ENCODE data around the gene MYO5B. TPM values are rescaled to one million over a fixed set of nuclear protein-coding genes. Genes with fewer than 3 reads are reported as not detected.

MYO5B gene
- total and polyA plus RNA-seq, 9 of the 15 experiments (the other 6 are each of a cell fraction or from before 2014, with no cell fraction given): 0.07 to 0.42 (median 0.28) TPM

- TF ChIP-seq SAP30 (IDR thresholded peaks at IDR 0.05; ENCODE audit: borderline replicate concordance, insufficient read depth, low read depth, low read length, poor library complexity, severe bottlenecking) (no peak), SAFB (IDR thresholded peaks at IDR 0.05; ENCODE audit: borderline replicate concordance, low read depth, low read length) (no peak), TARDBP (IDR thresholded peaks at IDR 0.05) (no peak), RCOR1 (IDR thresholded peaks at IDR 0.05; ENCODE audit: borderline replicate concordance in 1 of 2, low read depth in 2 of 2, low read length in 2 of 2) (no peak), GATAD2B (IDR thresholded peaks at IDR 0.05; ENCODE audit: borderline replicate concordance) (no peak), MAFG (tag; conservative IDR thresholded peaks at IDR 0.05) (no peak), TEAD2 (tag; IDR thresholded peaks at IDR 0.05) (no peak), MTF1 (CRISPR knock-in tag; IDR thresholded peaks at IDR 0.05; ENCODE audit: borderline replicate concordance) (no peak), MCM5 (IDR thresholded peaks at IDR 0.05; ENCODE audit: low read depth) (no peak), ZNF121 (CRISPR knock-in tag; conservative IDR thresholded peaks at IDR 0.05) (no peak), ELF1 (tag; IDR thresholded peaks at IDR 0.05) (no peak), NCOA6 (IDR thresholded peaks at IDR 0.05) (no peak), TCF7 (IDR thresholded peaks at IDR 0.05; ENCODE audit: borderline replicate concordance) (no peak), CBFA2T3 (IDR thresholded peaks at IDR 0.05) (no peak)
- TF ChIP-seq, protein P1, sequence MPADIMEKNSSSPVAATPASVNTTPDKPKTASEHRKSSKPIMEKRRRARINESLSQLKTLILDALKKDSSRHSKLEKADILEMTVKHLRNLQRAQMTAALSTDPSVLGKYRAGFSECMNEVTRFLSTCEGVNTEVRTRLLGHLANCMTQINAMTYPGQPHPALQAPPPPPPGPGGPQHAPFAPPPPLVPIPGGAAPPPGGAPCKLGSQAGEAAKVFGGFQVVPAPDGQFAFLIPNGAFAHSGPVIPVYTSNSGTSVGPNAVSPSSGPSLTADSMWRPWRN (IDR thresholded peaks at IDR 0.05; ENCODE audit: low read depth): no peak
These were observed 206.8 kb downstream of the MYO5B start (continued) for GRCh38 chr18:49988101-49988500.
